ENCODE results near the gene TRPM7.
"Not testable (repeated sequence)": the region's sequence is repeated elsewhere in the genome, so short reads cannot be mapped to it uniquely, and the experiment has no call there.

TRPM7 gene

DNA sequence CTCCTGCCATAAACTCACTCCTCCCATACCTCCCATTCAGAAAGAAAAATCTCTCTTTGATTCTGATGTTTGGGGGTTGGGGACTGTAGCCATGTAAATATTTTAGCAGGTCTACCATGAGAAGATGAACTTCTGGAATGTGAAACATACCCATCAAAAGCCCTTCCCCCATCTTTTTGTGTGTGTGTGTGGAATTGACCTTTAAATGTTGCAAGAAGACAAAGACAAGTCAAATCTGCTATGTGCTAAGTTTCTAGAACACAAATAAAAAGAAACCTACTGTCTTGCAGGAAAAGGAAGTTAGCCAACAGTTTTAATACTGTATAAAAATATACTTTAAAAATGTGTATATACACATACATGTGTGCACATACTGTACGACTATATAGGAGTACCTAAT lies 110.4 kb downstream of the TRPM7 start:
- DNase-seq (ENCODE audit: low read depth in 2 of 3, low spot score in 2 of 3), result no peak

DNA sequence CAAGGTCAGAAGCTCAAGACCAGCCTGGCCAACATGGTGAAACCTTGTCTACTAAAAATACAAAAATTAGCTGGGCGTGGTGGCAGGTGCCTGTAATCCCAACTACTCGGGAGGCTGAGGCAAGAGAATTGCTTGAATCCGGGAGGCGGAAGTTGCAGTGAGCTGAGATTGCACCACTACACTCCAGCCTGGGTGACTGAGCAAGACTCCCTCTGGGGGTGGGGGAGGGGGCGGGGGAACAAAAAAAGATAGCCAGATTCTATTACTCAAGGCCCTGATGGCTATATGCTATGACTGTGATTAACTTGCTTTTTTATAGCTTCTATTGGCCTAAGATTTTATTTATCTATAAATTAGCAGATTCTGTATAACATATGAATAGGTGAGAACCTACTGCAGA lies 112.8 kb downstream of the TRPM7 start:
- DNase-seq (ENCODE audit: low read depth in 2 of 3, low spot score in 2 of 3), result not testable (repeated sequence)

- no peak for DNase-seq (ENCODE audit: low read depth in 2 of 3, low spot score in 2 of 3)
Observed at GRCh38 chr15:50563756-50564155, 122.8 kb downstream of the TRPM7 start.

GRCh38 chr15:50562735-50563640 lies 123.6 kb downstream of the TRPM7 start:
- DNase-seq (ENCODE audit: low read depth in 2 of 3, low spot score in 2 of 3), result no peak

DNA sequence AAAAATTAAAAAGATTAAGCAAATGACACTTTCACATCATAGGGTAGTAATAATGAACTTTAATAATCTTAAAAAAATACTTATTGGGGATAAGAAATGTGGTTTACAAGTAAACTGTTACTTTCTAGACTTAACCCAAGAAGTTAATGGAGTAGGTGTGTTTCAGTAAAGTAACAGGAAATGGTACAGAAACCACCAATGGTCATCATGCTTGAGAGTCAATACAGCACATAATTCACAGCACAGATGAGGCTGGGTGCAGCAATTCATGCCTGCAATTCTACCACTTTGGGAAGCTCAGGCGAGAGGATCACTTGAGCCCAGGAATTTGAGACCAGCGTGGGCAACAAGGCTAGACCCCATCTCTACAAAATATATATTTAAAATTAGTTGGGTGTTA lies 128.6 kb downstream of the TRPM7 start:
- no peak for DNase-seq (ENCODE audit: low read depth in 2 of 3, low spot score in 2 of 3)

GRCh38 chr15:50556642-50557371 lies 129.8 kb downstream of the TRPM7 start:
- no peak for DNase-seq (ENCODE audit: low read depth in 2 of 3, low spot score in 2 of 3)

- DNase-seq (ENCODE audit: low read depth in 2 of 3, low spot score in 2 of 3), result no peak
Observed at GRCh38 chr15:50552238-50552637, 134.4 kb downstream of the TRPM7 start.

DNA sequence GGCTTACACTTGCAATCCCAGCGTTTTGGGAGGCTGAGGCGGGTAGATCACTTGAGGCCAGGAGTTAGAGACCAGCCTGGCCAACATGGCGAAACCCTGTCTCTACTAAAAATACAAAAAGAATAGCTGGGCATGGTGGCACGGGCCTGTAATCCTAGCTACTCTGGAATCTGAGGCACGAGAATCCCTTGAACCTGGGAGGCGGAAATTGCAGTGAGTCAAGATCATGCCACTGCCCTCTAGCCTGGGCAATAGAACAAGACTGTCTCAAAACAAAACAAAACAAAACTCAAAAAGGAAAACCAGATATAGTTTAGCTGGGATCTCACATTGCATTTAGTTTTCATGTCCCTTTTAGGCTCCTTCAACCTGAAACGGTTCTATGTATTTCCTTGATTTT lies 137.3 kb downstream of the TRPM7 start:
- no peak for DNase-seq (ENCODE audit: low read depth in 2 of 3, low spot score in 2 of 3)

DNA sequence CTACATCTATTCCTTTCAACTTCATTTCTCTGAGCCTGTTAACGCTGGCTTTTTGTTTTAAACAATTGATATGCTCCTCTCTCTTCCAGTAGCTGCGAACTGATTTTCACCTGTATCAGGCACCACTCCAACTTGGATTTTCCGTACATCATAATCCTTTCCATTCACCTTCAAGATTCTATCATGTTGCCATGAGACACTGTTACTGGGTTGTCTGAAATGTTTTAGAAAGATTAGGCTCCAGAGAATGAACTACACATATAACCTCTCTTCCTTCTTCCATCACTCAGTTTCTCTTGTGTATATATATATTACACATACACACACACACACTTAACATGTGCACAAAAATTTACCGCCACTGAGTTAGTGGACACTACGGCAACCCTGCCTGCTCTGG lies 140.0 kb downstream of the TRPM7 start, which contains the start of gene USP50:
USP50 (minus strand) TSS at position 101 of the 400 bp plus-strand sequence. CDS start 141 bp downstream, outside the sequence.
- no peak for DNase-seq (ENCODE audit: low read depth in 2 of 3, low spot score in 2 of 3)

DNA sequence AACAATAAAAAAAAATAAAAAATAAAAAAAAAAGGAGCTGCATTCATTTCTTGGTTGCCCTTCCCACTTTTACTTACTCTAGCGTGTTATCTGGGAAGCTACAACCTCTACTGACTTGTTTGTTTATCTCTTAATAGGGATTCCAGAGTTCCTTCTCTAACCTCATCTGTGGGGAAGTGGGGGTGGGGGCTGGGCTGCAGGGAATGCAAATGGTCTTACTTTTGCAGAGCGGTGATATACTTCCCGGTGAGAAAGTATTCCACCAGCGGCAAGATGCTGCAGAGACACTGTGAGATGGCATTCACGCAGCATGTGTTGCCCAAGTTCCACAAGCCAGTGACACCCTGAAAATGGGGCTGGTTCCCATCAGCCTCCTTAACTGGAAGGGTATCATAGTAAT lies 142.2 kb downstream of the TRPM7 start:
- DNase-seq (ENCODE audit: low read depth in 2 of 3, low spot score in 2 of 3), result no peak

GRCh38 chr15:50543556-50543955 lies 143.0 kb downstream of the TRPM7 start:
- no peak for DNase-seq (ENCODE audit: low read depth in 2 of 3, low spot score in 2 of 3)

- DNase-seq (ENCODE audit: low read depth in 2 of 3, low spot score in 2 of 3), result no peak
Observed at GRCh38 chr15:50542887-50543210, 143.7 kb downstream of the TRPM7 start.

DNA sequence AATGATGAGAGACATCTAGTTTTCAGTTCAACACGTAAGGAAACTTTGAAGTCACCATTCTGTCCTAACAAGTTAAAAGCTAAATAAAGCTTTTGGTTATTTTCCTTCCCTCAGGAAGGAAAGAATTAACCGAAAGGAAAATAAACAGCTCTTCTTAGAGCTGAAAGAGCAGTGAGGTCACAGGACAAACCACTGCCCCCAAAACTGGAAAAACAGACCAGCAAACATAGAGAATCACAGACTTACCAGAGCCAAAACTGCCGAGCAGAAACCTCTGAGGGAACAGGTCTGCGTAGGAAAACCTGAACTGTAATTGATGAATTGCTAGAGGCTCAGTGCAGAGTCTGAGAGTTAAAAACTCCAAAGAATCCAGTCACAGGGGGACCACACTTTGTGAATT lies 154.8 kb downstream of the TRPM7 start:
- peak in 1 of 3 experiments; percentile 2 for DNase-seq (ENCODE audit: low read depth in 2 of 3, low spot score in 2 of 3)

GRCh38 chr15:50531163-50531562 lies 155.4 kb downstream of the TRPM7 start:
- DNase-seq (ENCODE audit: low read depth in 2 of 3, low spot score in 2 of 3), result no peak

GRCh38 chr15:50523851-50524251 lies 162.7 kb downstream of the TRPM7 start:
- DNase-seq (ENCODE audit: low read depth in 2 of 3, low spot score in 2 of 3), result no peak

DNA sequence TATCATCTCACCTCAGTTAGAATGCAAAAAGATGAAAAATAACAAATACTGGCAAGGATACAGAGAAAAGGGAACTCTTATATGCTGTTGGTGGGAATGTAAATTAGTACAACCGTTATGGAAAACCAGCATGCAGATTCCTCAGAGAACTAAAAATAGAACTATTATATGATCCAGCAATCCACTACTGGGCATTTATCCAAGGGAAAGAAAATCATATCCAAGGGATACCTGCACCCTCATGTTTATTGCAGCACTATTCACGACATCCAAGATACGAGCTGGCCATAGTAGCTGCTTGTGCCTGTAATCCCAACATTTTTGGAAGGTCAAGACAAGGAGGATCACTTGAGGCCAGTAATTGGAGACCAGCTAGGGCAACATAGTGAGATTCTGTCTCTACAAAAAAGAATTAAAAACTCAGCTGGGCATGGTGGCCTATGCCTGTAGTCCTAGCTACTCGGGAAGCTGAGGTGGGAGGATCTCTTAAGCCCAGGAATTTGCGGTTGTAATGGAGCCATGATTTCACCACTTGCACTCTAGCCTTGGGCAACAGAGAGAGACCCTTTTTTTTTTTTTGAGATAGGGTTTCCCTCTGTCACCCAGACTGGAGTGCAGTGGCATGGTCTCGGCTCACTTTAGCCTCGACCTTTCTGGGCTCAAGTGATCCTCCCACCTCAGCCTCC lies 166.7 kb downstream of the TRPM7 start:
- no peak for DNase-seq (ENCODE audit: low read depth in 2 of 3, low spot score in 2 of 3)

DNA sequence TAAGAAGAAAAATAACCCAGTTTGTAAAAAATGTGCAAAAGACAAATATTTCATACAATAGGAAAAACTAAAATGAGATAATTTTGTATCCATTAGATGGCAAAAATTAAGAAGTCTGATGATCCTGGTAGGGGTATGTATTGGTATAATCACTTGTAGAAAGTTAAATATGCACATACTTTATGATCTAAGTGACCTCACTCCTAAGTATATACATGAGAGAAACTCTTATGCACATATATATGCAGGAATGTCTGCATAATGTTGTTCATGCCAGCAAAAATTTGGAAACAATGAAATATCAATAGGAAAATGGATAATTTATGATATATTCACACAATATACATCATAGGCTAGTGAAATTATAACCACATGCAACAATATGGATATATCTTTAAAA lies 173.6 kb downstream of the TRPM7 start:
- DNase-seq (ENCODE audit: low read depth in 2 of 3, low spot score in 2 of 3), result no peak
